Right ventricle myocardium superior (tissue), 1 donor: ENCODE results near the gene PHF3. TPM values are rescaled to one million over a fixed set of nuclear protein-coding genes. Genes with fewer than 3 reads are reported as not detected.

Experiments
- ATAC-seq: fragments of 200-7000 bp; cut with Tn5 transposase; one replicate; pipeline ENCODE4 v1.9.1; 2020; ENCODE audit warnings: mild to moderate bottlenecking; ENCODE audit not compliant: poor library complexity
- DNase-seq: peaks from one replicate; pipeline ENCODE4 v3.0.0-alpha.2; 2020
- intact Hi-C: fragments of 100-400 bp; cut with DNase I; formaldehyde crosslinking; loops from one replicate; pipeline ENCODE4 v1.11.2; 2022
- total RNA-seq: library from RNA; stranded (reverse); fragmentation: NEBNext Ultra II Directional; extraction: Animal tissue kit (Norgen Biotek cat#: 25700); gene quantifications from one replicate; pipeline ENCODE4 v1.2.1, GENCODE V29; 2021
- donor health status: DM: no; HTN: yes; CAD: no; lungs with severe emphysema.

PHF3 gene
- total RNA-seq, 1 donor from 2014 or later = 34.2 TPM

GRCh38 chr6:63636518-63637021 is 968 bp downstream of the PHF3 start:
- peak; percentile 72 for DNase-seq
- intact Hi-C loops = loop anchor here (5.0 kb wide), 1 partner anchor 64 kb away; the partner anchor contains the start of genes LOC128125822 and PTP4A1
- peak; percentile 14 for ATAC-seq

GRCh38 chr6:63637865-63638445 is 2.4 kb downstream of the PHF3 start:
- intact Hi-C loops = loop anchor here (5.0 kb wide), 1 partner anchor 66 kb away; the partner anchor contains the start of genes LOC128125822 and PTP4A1
- no peak for DNase-seq
- ATAC-seq = no peak

GRCh38 chr6:63640062-63640461 is 4.5 kb downstream of the PHF3 start:
- DNase-seq (no peak), ATAC-seq (no peak)
- intact Hi-C loops = no loop called here

GRCh38 chr6:63643862-63644261 is 8.3 kb downstream of the PHF3 start:
- no peak for ATAC-seq
- no peak for DNase-seq
- intact Hi-C loops = no loop called here

- ATAC-seq (peak; percentile 88), DNase-seq (no peak)
- intact Hi-C loops = no loop called here
These were observed 9.2 kb downstream of the PHF3 start for GRCh38 chr6:63644668-63645326.

- intact Hi-C loops = no loop called here
- ATAC-seq (no peak), DNase-seq (no peak)
These were observed 13.7 kb downstream of the PHF3 start for GRCh38 chr6:63649269-63649668.

GRCh38 chr6:63649847-63650265 is 14.3 kb downstream of the PHF3 start:
- ATAC-seq (no peak), DNase-seq (no peak)
- intact Hi-C loops = no loop called here

GRCh38 chr6:63652980-63653379 is 17.4 kb downstream of the PHF3 start:
- no peak for ATAC-seq
- intact Hi-C loops = no loop called here
- no peak for DNase-seq

- ATAC-seq (no peak), DNase-seq (no peak)
- intact Hi-C loops = no loop called here
These were observed 25.2 kb downstream of the PHF3 start for GRCh38 chr6:63660757-63661156.

- intact Hi-C loops = no loop called here
- DNase-seq = no peak
- no peak for ATAC-seq
These were observed 26.2 kb downstream of the PHF3 start for GRCh38 chr6:63661769-63662168.

GRCh38 chr6:63663147-63663955 is 27.7 kb downstream of the PHF3 start:
- intact Hi-C loops = no loop called here
- DNase-seq (no peak), ATAC-seq (peak; percentile 54)

- DNase-seq (no peak), ATAC-seq (no peak)
- intact Hi-C loops = no loop called here
These were observed 28.3 kb downstream of the PHF3 start for GRCh38 chr6:63663956-63664281.

GRCh38 chr6:63671098-63671754 is 35.6 kb downstream of the PHF3 start:
- ATAC-seq (no peak), DNase-seq (no peak)
- intact Hi-C loops = no loop called here

- DNase-seq = no peak
- ATAC-seq = no peak
- intact Hi-C loops = no loop called here
These were observed 37.1 kb downstream of the PHF3 start for GRCh38 chr6:63672582-63673129.

GRCh38 chr6:63673692-63674091 is 38.1 kb downstream of the PHF3 start:
- ATAC-seq (no peak), DNase-seq (no peak)
- intact Hi-C loops = no loop called here

GRCh38 chr6:63674635-63675034 is 39.0 kb downstream of the PHF3 start:
- no peak for ATAC-seq
- DNase-seq = no peak
- intact Hi-C loops = no loop called here

GRCh38 chr6:63675138-63675537 is 39.5 kb downstream of the PHF3 start:
- intact Hi-C loops = no loop called here
- DNase-seq (no peak), ATAC-seq (no peak)

- ATAC-seq = peak; percentile 30
- no peak for DNase-seq
- intact Hi-C loops = no loop called here
These were observed 41.0 kb downstream of the PHF3 start for GRCh38 chr6:63676412-63677114.
